Mucosa of stomach (tissue), 1 donor: Measurements from ENCODE around the gene NT5DC1.

Experiments
- H3K27me3 ChIP-seq: one replicate; pipeline ENCODE4 v1.7.0; 2013; ENCODE audit warnings: mild to moderate bottlenecking, low read length; ENCODE audit not compliant: control insufficient read depth, insufficient read depth
- H3K36me3 ChIP-seq: one replicate; pipeline ENCODE4 v1.7.0; 2013; ENCODE audit warnings: low read length; ENCODE audit not compliant: control insufficient read depth, insufficient read depth
- H3K4me1 ChIP-seq: one replicate; pipeline ENCODE4 v1.7.0; 2013; ENCODE audit warnings: mild to moderate bottlenecking, low read length; ENCODE audit not compliant: control insufficient read depth, insufficient read depth
- H3K4me3 ChIP-seq: one replicate; pipeline ENCODE4 v1.7.0; 2013; ENCODE audit warnings: low read length
- H3K9ac ChIP-seq: one replicate; pipeline ENCODE4 v1.7.0; 2013; ENCODE audit warnings: mild to moderate bottlenecking, low read length, moderate library complexity
- H3K9me3 ChIP-seq: one replicate; pipeline ENCODE4 v1.7.0; 2013; ENCODE audit warnings: mild to moderate bottlenecking, low read length, moderate library complexity; ENCODE audit not compliant: control insufficient read depth
- donor health status: Pancreatic carcinoma.

NT5DC1 gene

GRCh38 chr6:116096979-116097816, 3.5 kb upstream of the NT5DC1 start:
- no peak overlapping the region for H3K4me3 ChIP-seq

GRCh38 chr6:116099036-116099435, 1.6 kb upstream of the NT5DC1 start:
- no peaks in the 10 kb centered on the region for H3K9me3 ChIP-seq
- no peaks in the 10 kb centered on the region for H3K27me3 ChIP-seq
- H3K4me1 ChIP-seq = peaks cover 36% of the 10 kb centered on the region
- H3K9ac ChIP-seq = no peak overlapping the region
- H3K36me3 ChIP-seq = no peaks in the 10 kb centered on the region
- H3K4me3 ChIP-seq = no peak overlapping the region

More at GRCh38 chr6:116096979-116097816, 3.5 kb upstream of the NT5DC1 start:
- Histone ChIP-seq H3K27me3 (no peaks in the 10 kb centered on the region), H3K36me3 (no peaks in the 10 kb centered on the region), H3K4me1 (peaks cover 29% of the 10 kb centered on the region), H3K9ac (no peak overlapping the region), H3K9me3 (no peaks in the 10 kb centered on the region)

GRCh38 chr6:116101302-116101718, 657 bp downstream of the NT5DC1 start:
- Histone ChIP-seq H3K27me3 (no peaks in the 10 kb centered on the region), H3K9me3 (no peaks in the 10 kb centered on the region), H3K9ac (peak overlapping the region; percentile 90), H3K4me3 (peak overlapping the region; percentile 68), H3K4me1 (peaks cover 39% of the 10 kb centered on the region), H3K36me3 (no peaks in the 10 kb centered on the region)

- peak overlapping the region; percentile 68 for H3K4me3 ChIP-seq
- H3K9me3 ChIP-seq = no peaks in the 10 kb centered on the region
- H3K4me1 ChIP-seq = peaks cover 42% of the 10 kb centered on the region
- H3K9ac ChIP-seq = peak overlapping the region; percentile 90
- no peaks in the 10 kb centered on the region for H3K27me3 ChIP-seq
- no peaks in the 10 kb centered on the region for H3K36me3 ChIP-seq
These were observed 1.1 kb downstream of the NT5DC1 start for GRCh38 chr6:116101790-116102189.

- H3K4me3 ChIP-seq = no peak overlapping the region
- H3K4me1 ChIP-seq = peaks cover 43% of the 10 kb centered on the region
- no peaks in the 10 kb centered on the region for H3K36me3 ChIP-seq
- H3K9me3 ChIP-seq = no peaks in the 10 kb centered on the region
- H3K9ac ChIP-seq = no peak overlapping the region
- H3K27me3 ChIP-seq = no peaks in the 10 kb centered on the region
These were observed 2.2 kb downstream of the NT5DC1 start for GRCh38 chr6:116102873-116103272.

- Histone ChIP-seq H3K4me1 (peaks cover 29% of the 10 kb centered on the region), H3K36me3 (no peaks in the 10 kb centered on the region)
These were observed 4.0 kb downstream of the NT5DC1 start for GRCh38 chr6:116104636-116105035.

GRCh38 chr6:116105247-116105646, 4.6 kb downstream of the NT5DC1 start:
- H3K4me1 ChIP-seq = peaks cover 29% of the 10 kb centered on the region

More at GRCh38 chr6:116104636-116105035, 4.0 kb downstream of the NT5DC1 start:
- Histone ChIP-seq H3K27me3 (no peaks in the 10 kb centered on the region), H3K9me3 (no peaks in the 10 kb centered on the region), H3K9ac (no peak overlapping the region), H3K4me3 (no peak overlapping the region)

GRCh38 chr6:116106146-116106545, 5.5 kb downstream of the NT5DC1 start:
- H3K36me3 ChIP-seq = no peaks in the 10 kb centered on the region
- H3K9ac ChIP-seq = no peak overlapping the region
- H3K4me1 ChIP-seq = peaks cover 29% of the 10 kb centered on the region
- H3K9me3 ChIP-seq = no peaks in the 10 kb centered on the region
- H3K27me3 ChIP-seq = no peaks in the 10 kb centered on the region
- no peak overlapping the region for H3K4me3 ChIP-seq

More at GRCh38 chr6:116105247-116105646, 4.6 kb downstream of the NT5DC1 start:
- Histone ChIP-seq H3K27me3 (no peaks in the 10 kb centered on the region), H3K36me3 (no peaks in the 10 kb centered on the region), H3K9me3 (no peaks in the 10 kb centered on the region), H3K4me3 (no peak overlapping the region), H3K9ac (no peak overlapping the region)

GRCh38 chr6:116108836-116109235, 8.2 kb downstream of the NT5DC1 start:
- Histone ChIP-seq H3K9me3 (no peaks in the 10 kb centered on the region), H3K4me3 (no peak overlapping the region), H3K36me3 (peaks cover 3% of the 10 kb centered on the region), H3K9ac (no peak overlapping the region), H3K27me3 (no peaks in the 10 kb centered on the region), H3K4me1 (peaks cover 13% of the 10 kb centered on the region)

GRCh38 chr6:116111552-116112528, 11.2 kb downstream of the NT5DC1 start:
- peaks cover 3% of the 10 kb centered on the region for H3K36me3 ChIP-seq
- no peaks in the 10 kb centered on the region for H3K27me3 ChIP-seq
- H3K4me3 ChIP-seq = no peak overlapping the region
- H3K4me1 ChIP-seq = peaks cover 3% of the 10 kb centered on the region
- H3K9me3 ChIP-seq = no peaks in the 10 kb centered on the region
- no peak overlapping the region for H3K9ac ChIP-seq

GRCh38 chr6:116113386-116113785, 12.7 kb downstream of the NT5DC1 start:
- Histone ChIP-seq H3K36me3 (peaks cover 3% of the 10 kb centered on the region), H3K4me3 (no peak overlapping the region), H3K9ac (no peak overlapping the region), H3K27me3 (no peaks in the 10 kb centered on the region), H3K4me1 (no peaks in the 10 kb centered on the region), H3K9me3 (no peaks in the 10 kb centered on the region)

- no peaks in the 10 kb centered on the region for H3K4me1 ChIP-seq
- no peaks in the 10 kb centered on the region for H3K9me3 ChIP-seq
- H3K27me3 ChIP-seq = no peaks in the 10 kb centered on the region
- H3K36me3 ChIP-seq = peaks cover 3% of the 10 kb centered on the region
- H3K4me3 ChIP-seq = no peak overlapping the region
- H3K9ac ChIP-seq = no peak overlapping the region
These were observed 15.1 kb downstream of the NT5DC1 start for GRCh38 chr6:116115781-116116180.
